ENCODE measurements around the gene OR7D2. TPM values are rescaled to one million over a fixed set of nuclear protein-coding genes. Genes with fewer than 3 reads are reported as not detected.
A peak's percentile ranks its signal among the peaks of the same experiment; 100 is the strongest.

OR7D2 gene
- total RNA-seq, 1 donor from 2014 or later, result not detected

DNA sequence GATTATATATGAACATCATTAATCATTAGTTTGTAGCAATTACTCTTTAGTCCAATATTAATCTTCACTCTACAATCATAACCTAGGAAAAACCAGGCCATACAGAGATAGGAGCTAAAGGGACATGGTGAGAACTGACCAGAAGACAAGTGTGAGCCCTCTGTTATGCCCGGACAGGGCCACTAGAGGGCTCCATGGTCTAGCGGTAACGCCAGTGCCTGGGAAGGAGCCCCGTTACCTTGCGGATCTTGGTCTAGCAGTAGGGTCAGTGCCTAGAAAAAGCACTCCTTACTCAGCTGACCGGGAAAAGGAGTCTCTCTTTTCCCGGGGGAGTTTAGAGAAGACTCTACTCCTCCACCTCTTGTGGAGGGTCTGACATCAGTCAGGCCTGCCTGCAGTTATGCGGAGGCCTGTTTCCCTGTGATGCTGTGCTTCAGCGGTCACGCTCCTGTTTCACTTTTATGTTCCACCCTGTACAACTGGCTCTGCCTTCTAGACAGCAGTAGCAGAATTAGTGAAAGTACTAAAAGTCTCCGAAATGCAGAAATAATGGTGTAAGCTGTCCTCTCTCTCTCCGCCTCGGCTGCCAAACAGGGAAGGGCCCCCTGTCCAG is 26.8 kb downstream of the OR7D2 start:
- H3K4me1 Mint-ChIP-seq (ENCODE audit: low read depth, unreplicated experiment), result no peaks in the 10 kb centered on the region
- peak overlapping the region; percentile 31 for H3K9ac ChIP-seq (ENCODE audit: low read length)
- H4K20me1 ChIP-seq (ENCODE audit: insufficient read depth, low read length), result no peaks in the 10 kb centered on the region
- no peaks in the 10 kb centered on the region for H3K79me2 ChIP-seq (ENCODE audit: insufficient read depth, low read length)
- no peak for TF ChIP-seq EZH2 (IDR thresholded peaks at IDR 0.05; ENCODE audit: insufficient read depth, low read length)
- TF ChIP-seq, protein P1, sequence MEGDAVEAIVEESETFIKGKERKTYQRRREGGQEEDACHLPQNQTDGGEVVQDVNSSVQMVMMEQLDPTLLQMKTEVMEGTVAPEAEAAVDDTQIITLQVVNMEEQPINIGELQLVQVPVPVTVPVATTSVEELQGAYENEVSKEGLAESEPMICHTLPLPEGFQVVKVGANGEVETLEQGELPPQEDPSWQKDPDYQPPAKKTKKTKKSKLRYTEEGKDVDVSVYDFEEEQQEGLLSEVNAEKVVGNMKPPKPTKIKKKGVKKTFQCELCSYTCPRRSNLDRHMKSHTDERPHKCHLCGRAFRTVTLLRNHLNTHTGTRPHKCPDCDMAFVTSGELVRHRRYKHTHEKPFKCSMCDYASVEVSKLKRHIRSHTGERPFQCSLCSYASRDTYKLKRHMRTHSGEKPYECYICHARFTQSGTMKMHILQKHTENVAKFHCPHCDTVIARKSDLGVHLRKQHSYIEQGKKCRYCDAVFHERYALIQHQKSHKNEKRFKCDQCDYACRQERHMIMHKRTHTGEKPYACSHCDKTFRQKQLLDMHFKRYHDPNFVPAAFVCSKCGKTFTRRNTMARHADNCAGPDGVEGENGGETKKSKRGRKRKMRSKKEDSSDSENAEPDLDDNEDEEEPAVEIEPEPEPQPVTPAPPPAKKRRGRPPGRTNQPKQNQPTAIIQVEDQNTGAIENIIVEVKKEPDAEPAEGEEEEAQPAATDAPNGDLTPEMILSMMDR (IDR thresholded peaks at IDR 0.05; ENCODE audit: insufficient read depth, low read depth, low read length), result peak; percentile 66
- H3K4me1 ChIP-seq (ENCODE audit: insufficient read depth, low read length), result no peaks in the 10 kb centered on the region
- H3K4me3 Mint-ChIP-seq (ENCODE audit: unreplicated experiment), result no peak overlapping the region
- DNase-seq (ENCODE audit: low read depth) (peak; percentile 21), FAIRE-seq (peak; percentile 29)
- H3K27me3 Mint-ChIP-seq (ENCODE audit: low read depth, unreplicated experiment), result no peaks in the 10 kb centered on the region
- no peaks in the 10 kb centered on the region for H3K36me3 ChIP-seq (ENCODE audit: insufficient read depth, low read length)
- H3K9me3 ChIP-seq (ENCODE audit: insufficient read depth, low read depth, low read length), result no peaks in the 10 kb centered on the region
- no peak overlapping the region for H3K27ac Mint-ChIP-seq (ENCODE audit: unreplicated experiment)
- H3K36me3 Mint-ChIP-seq (ENCODE audit: low read depth, unreplicated experiment), result no peaks in the 10 kb centered on the region
- peak overlapping the region; percentile 72 for H3K4me2 ChIP-seq (ENCODE audit: low read length)
- no peaks in the 10 kb centered on the region for H3K27me3 ChIP-seq (ENCODE audit: insufficient read depth, low read length)
- peaks cover 9% of the 10 kb centered on the region for H3K9me3 Mint-ChIP-seq (ENCODE audit: unreplicated experiment)
- H2AFZ ChIP-seq (ENCODE audit: low read depth, low read length), result peak overlapping the region; percentile 63
- no peak overlapping the region for H3K27ac ChIP-seq (ENCODE audit: low read depth, low read length)
- no peak overlapping the region for H3K4me3 ChIP-seq (ENCODE audit: insufficient read depth, low read depth, low read length)

DNA sequence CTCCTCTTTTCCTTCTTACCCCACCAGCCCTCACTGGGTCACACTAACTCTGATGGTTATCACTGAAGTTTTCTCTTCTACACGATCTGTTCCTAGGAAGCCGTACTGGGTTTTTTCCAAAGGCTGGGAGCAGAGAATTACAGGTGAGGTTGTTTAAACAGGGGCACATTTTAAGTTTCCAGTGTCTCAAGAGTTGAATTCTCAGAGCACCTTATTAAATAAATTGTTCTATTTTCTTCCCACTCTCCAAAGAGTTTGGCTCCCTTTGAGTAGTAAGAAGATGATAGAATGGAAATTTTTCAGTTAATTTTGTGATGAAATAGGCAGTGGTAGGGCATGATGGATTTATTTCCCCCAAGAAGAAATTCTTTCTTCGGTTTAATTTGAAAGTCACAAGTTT is 40.7 kb downstream of the OR7D2 start, which contains the start of gene OR7D4:
Gene OR7D4 (minus strand): TSS at position 101 of the 400 bp plus-strand sequence. CDS start 4,752 bp downstream, outside the sequence.
- peaks cover 14% of the 10 kb centered on the region for H3K9me3 Mint-ChIP-seq (ENCODE audit: unreplicated experiment)
- no peaks in the 10 kb centered on the region for H3K27me3 ChIP-seq (ENCODE audit: insufficient read depth, low read length)
- H3K4me3 ChIP-seq (ENCODE audit: insufficient read depth, low read depth, low read length), result no peak within 1 kb of the TSS
- no peak within 1 kb of the TSS for H3K9ac ChIP-seq (ENCODE audit: low read length)
- no peaks in the 10 kb centered on the region for H3K4me1 Mint-ChIP-seq (ENCODE audit: low read depth, unreplicated experiment)
- FAIRE-seq, result no peak
- H3K9me3 ChIP-seq (ENCODE audit: insufficient read depth, low read depth, low read length), result no peaks in the 10 kb centered on the region
- DNase-seq (ENCODE audit: low read depth), result no peak
- H2AFZ ChIP-seq (ENCODE audit: low read depth, low read length), result no peak within 1 kb of the TSS
- H3K36me3 Mint-ChIP-seq (ENCODE audit: low read depth, unreplicated experiment), result no peaks in the 10 kb centered on the region
- no peak within 1 kb of the TSS for H3K27ac Mint-ChIP-seq (ENCODE audit: unreplicated experiment)
- TF ChIP-seq, protein P1 (IDR thresholded peaks at IDR 0.05; ENCODE audit: insufficient read depth, low read depth, low read length), result no peak
- no peak for TF ChIP-seq EZH2 (IDR thresholded peaks at IDR 0.05; ENCODE audit: insufficient read depth, low read length)
- H3K4me2 ChIP-seq (ENCODE audit: low read length), result no peak within 1 kb of the TSS
- no peaks in the 10 kb centered on the region for H3K79me2 ChIP-seq (ENCODE audit: insufficient read depth, low read length)
- H3K27ac ChIP-seq (ENCODE audit: low read depth, low read length), result no peak within 1 kb of the TSS
- H3K4me1 ChIP-seq (ENCODE audit: insufficient read depth, low read length), result no peaks in the 10 kb centered on the region
- no peaks in the 10 kb centered on the region for H4K20me1 ChIP-seq (ENCODE audit: insufficient read depth, low read length)
- H3K36me3 ChIP-seq (ENCODE audit: insufficient read depth, low read length), result no peaks in the 10 kb centered on the region
- H3K4me3 Mint-ChIP-seq (ENCODE audit: unreplicated experiment), result no peak within 1 kb of the TSS
- H3K27me3 Mint-ChIP-seq (ENCODE audit: low read depth, unreplicated experiment), result no peaks in the 10 kb centered on the region

Other genes starting within 250 kb of the OR7D2 start
- not detected in 2 replicates for gene MUC16, start 168.6 kb upstream of the OR7D2 start, total RNA-seq
- not detected in 2 replicates for gene OR1M1, start 91.9 kb upstream of the OR7D2 start, total RNA-seq
- not detected in 2 replicates for gene OR7G2, start 71.5 kb upstream of the OR7D2 start, total RNA-seq
- gene OR7G1, start 63.2 kb upstream of the OR7D2 start, total RNA-seq, result not detected in 2 replicates
- gene OR7G3, start 52.0 kb upstream of the OR7D2 start, total RNA-seq, result not detected in 2 replicates
- 32.8 and 32.9 TPM in 2 replicates for gene ZNF317, start 38.6 kb upstream of the OR7D2 start, total RNA-seq
- gene OR7D4, start 40.6 kb downstream of the OR7D2 start, total RNA-seq, result not detected in 2 replicates
- not detected in 2 replicates for gene OR7E24, start 72.0 kb downstream of the OR7D2 start, total RNA-seq
- gene ZNF699, start 130.9 kb downstream of the OR7D2 start, total RNA-seq, result 2.8 and 3.0 TPM in 2 replicates
- 4.7 and 5.5 TPM in 2 replicates for gene ZNF559, start 145.2 kb downstream of the OR7D2 start, total RNA-seq
- gene ZNF177, start 184.0 kb downstream of the OR7D2 start, total RNA-seq, result 1.2 and 1.7 TPM in 2 replicates